Neural progenitor cell (in vitro differentiated cells): Measurements from ENCODE around the gene CLEC3B.

ENCODE experiments used
- EZH2 ChIP-seq: fragments of 200-600 bp; sonication (generic); IDR thresholded peaks from 2 replicates; pipeline ENCODE4 v1.6.1; 2017; ENCODE audit warnings: antibody characterized with exemption, mild to moderate bottlenecking, moderate library complexity
- TF ChIP-seq, protein P1 (sequence below): fragments of 200-600 bp; sonication (generic); IDR thresholded peaks from 2 replicates; pipeline ENCODE4 v1.5.1; 2017; ENCODE audit warnings: antibody characterized with exemption, mild to moderate bottlenecking

DNA sequence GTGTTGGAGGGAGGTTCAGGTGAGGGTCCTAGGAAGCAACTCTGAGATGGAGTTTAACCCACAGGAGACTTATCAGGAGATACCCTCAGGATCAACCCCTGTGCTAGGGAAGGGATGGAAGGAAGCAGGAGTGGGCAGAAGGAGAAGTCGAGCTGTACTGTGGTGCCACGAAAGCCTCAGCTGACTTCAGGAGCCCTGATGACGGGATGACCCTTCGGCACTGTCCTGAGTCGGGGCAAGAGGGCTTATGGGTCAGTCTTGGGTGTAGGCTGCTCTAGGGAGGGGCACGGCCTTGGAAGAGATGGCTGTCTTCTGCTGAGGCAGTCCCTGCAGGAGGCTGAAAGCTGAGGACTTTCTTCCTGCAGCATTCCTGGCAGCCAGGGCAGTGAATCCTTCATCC, 7.7 kb downstream of the CLEC3B start:
- TF ChIP-seq, protein P1, sequence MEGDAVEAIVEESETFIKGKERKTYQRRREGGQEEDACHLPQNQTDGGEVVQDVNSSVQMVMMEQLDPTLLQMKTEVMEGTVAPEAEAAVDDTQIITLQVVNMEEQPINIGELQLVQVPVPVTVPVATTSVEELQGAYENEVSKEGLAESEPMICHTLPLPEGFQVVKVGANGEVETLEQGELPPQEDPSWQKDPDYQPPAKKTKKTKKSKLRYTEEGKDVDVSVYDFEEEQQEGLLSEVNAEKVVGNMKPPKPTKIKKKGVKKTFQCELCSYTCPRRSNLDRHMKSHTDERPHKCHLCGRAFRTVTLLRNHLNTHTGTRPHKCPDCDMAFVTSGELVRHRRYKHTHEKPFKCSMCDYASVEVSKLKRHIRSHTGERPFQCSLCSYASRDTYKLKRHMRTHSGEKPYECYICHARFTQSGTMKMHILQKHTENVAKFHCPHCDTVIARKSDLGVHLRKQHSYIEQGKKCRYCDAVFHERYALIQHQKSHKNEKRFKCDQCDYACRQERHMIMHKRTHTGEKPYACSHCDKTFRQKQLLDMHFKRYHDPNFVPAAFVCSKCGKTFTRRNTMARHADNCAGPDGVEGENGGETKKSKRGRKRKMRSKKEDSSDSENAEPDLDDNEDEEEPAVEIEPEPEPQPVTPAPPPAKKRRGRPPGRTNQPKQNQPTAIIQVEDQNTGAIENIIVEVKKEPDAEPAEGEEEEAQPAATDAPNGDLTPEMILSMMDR: no peak
- TF ChIP-seq EZH2: no peak
